HG02759 (cell line): Measurements from ENCODE around the gene COA5.
A peak's percentile ranks its signal among the peaks of the same experiment; 100 is the strongest.

ENCODE experiments used
- ATAC-seq: cut with Tn5 transposase; IDR thresholded peaks from one replicate; pipeline ENCODE4 v1.9.1; 2021; ENCODE audit warnings: mild to moderate bottlenecking, moderate library complexity; ENCODE audit not compliant: unreplicated experiment

Gene COA5

DNA sequence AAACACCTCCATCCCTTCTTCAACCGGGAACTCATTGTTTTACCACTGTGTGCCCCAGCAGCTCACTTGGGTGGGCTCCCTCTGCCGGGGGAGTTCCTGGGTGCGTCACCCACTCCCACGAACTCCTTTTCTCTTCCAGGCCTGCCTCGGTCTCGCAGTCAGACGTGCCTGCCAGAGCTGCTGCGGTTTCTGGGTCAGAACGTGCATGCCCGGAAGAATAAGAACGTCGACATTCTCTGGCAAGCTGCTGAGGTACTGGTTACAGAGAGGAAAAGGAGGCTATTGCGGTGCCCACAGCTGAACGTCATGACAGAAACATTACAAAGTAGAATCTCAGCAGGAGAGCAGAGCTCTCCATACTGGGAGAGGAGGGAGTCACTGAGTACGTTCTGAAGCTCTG, 35.6 kb downstream of the COA5 start:
- no peak for ATAC-seq

- ATAC-seq: no peak
Measured at GRCh38 chr2:98572211-98572610, 36.1 kb downstream of the COA5 start.

DNA sequence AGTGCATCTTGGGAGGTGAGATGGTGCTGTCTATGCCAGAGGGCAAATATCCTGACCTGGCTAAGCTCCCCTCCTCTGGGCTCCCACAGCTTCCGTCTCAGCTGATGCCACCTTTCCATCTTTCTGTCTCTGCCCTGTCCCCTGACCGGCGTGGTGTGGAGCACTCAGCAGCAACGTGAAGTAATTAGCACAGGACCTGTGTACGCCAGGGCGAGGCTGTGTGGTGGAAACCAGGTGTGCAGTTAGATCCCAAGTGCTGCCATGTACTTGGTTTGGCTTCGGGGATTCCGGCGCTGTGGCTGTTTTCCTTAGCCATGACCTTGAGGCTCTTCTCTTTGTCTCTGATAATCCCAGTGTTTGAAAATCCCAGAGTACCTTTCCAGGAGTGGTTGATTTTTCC, 36.5 kb downstream of the COA5 start:
- no peak for ATAC-seq

GRCh38 chr2:98571121-98571701, 37.1 kb downstream of the COA5 start:
- no peak for ATAC-seq

DNA sequence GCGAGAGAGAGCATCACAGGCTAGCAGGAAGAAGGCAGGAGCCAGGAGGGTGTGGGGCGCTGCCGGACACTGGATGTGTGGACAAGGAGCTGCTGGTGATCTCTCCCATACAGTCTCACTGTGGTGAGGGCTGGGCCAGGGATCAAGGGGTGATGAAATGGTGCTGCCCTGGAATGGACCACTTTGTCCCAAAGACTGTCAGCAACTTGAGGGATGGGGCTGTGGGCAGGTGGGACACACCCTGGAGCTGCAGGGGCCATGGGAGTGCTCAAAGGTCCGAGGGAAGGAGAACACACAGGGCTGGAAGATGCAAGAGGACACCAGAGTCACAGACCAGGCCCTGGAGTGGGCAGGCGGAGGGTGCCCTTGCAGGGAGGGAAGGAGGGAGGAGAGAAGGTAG, 38.0 kb downstream of the COA5 start:
- no peak for ATAC-seq

GRCh38 chr2:98569915-98570314, 38.4 kb downstream of the COA5 start:
- ATAC-seq: no peak

DNA sequence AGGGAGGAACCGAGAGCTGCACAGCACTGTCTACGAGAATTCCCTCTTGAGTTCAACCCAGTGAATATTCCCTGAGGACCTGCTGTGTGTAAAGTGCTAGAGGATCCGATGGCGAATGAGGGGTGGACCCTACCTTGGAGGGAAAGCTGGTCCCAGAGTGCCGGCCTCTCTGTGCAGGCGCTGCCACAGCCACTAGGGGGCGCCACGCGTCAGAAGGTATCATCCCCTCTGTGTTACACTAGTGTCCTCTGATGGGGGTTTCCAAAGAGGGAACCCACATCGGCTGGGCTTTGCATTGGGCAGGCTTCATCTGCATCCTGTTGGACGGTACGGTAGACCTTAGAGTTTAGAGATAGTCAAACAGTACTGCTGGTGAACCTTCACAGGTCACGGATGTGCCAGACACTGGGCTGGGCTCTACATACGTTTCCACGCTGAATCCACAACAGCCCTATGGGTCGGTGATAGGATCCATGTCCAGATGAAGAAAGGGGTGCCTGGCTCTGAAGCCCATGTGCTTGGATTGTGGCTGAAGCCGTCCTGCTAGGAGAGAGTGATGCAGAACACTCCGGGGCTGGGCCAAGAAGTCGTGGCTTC, 39.0 kb downstream of the COA5 start:
- ATAC-seq: peak; percentile 56

GRCh38 chr2:98568161-98568956, 40.0 kb downstream of the COA5 start:
- ATAC-seq: no peak

GRCh38 chr2:98565941-98566340, 42.4 kb downstream of the COA5 start:
- ATAC-seq: no peak

DNA sequence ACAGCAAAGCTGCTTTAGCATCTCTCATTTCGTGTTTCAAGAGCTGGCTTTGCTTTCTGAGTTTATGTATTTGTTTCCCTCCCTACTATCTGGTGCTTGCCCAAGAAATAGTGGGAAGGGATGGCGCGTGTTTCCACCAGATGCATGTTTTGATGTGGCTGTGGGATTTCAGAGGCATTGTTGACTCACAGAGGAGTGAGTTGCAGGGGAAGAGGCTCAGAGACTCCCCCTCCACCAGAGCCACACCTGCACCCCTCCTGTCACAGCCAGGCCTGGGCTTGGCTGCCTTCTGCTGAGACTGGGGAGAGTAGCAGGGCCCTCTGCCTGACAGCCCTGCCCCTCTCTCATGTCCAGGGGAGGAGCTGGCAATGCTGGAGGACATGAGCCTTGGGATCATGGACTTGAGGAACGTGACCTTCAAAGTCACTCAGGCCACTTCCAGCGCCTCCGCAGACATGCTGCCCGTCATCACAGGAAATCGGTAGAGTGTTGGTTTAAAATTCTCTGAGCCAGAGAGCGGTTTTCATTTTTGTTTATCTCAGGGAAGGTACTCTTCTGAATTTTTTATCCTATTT, 42.9 kb downstream of the COA5 start:
- no peak for ATAC-seq

- no peak for ATAC-seq
Measured at GRCh38 chr2:98564541-98565132, 43.7 kb downstream of the COA5 start.

DNA sequence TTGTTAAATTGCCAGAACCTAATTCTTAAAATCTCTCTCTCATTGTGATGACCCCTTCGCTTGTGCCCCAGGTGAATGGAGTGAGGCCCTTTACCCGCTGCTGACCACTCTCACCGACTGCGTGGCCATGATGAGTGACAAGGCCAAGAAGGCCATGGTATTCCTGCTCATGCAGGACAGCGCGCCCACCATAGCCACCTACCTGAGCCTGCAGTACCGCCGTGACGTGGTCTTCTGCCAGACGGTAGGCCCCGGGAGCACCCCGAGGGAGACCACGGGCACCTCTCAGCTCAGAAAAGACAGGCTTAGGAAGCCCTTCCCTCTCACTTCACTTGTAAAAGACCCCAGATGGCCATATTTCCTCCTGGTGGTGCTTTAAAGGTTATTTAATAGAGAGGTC, 44.9 kb downstream of the COA5 start:
- no peak for ATAC-seq

- ATAC-seq: no peak
Measured at GRCh38 chr2:98561902-98562695, 46.2 kb downstream of the COA5 start.

DNA sequence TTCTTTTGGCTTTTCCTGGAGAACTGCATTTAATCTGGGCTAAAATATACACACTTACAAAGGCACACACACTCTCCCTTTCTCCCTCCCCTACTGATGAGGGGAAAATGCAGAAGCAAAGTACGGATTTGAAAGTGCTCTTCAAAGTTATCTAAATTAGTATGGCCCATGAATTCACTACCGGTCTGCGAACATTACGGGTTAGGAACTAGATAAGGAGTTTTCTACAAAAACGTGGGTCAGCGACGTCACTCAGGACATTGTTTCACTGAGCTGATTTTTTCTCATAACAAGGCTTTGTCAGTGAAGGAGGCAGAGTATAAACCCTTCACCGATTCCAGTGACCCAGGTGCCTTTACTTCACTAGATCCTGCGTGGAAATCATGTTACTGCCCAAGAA, 47.3 kb downstream of the COA5 start:
- ATAC-seq: no peak

- ATAC-seq: no peak
Measured at GRCh38 chr2:98560256-98560771, 48.0 kb downstream of the COA5 start.

DNA sequence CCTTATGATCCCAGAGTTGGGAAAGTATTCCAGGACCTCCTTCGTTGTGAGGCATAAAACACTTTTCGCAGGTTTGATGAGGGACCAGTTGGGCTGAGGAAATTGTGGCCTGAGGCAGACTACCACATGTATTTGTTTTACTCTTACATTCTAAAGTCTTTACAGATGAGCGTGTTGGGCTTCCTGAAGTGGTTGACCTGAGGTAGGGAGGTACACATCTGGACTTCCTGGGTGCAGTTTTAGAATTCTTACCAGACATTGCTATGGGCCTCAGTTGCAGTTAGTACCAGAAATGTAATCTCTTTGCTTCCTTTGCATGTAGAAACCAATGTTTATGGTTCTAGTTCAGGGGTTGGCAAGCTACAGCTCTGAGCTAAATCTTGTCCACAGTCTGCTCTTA, 48.7 kb downstream of the COA5 start:
- no peak for ATAC-seq

- ATAC-seq: no peak
Measured at GRCh38 chr2:98558852-98559530, 49.3 kb downstream of the COA5 start.

DNA sequence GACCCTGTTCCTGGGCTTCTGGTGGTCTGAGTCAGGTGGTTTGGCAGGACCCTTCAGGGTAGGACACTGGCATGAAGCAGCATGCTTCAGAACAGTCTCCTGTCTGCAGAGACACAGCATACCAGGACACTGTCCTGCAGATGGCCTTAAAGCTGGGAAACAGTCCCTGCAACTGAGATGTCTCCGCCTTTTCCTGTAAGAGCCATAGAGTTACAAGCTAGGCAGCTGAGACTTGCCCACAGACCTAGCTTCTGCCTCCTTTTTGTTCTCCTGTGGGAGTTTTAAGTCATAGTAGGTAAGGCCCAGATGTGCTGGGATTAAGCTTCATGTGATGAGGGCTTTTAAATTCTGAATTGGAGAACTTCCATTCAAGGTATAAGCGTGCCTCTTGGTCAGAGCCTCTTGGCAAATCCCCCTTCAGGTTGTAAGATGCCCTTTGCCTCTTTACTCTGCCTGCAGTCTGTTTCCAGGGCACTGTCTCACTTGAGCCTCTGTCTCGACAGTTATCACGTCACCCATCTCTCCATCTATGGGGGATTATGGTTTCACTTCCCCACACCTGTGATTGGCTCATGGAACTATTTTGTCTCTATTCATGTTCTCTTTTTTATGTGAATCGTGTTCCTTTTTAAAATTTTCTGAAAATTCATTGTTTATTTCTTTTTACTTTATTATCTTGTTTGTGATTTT, 51.8 kb downstream of the COA5 start:
- peak; percentile 84 for ATAC-seq

DNA sequence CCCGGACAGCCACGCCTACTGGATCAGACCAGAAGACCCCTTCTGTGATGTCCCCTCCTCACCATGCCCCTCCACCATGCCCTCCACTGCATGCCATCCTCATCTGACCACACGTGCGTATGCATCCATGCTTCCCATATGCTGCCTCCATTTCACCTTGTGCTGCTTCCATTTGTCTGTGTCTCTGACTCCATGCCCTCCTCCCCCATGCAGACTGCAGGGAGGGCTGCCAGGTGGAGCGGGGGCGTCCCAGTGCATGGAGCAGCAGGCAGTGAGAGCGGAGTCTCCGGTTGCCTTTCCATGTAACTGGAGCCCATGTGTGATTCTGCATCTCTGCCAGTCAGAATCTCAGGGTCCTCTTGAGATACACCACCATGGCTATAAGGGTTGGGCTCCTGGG, 52.6 kb downstream of the COA5 start:
- no peak for ATAC-seq
